ENCODE measurements around the gene SLC26A5. TPM values are rescaled to one million over a fixed set of nuclear protein-coding genes. Genes with fewer than 3 reads are reported as not detected.
"Not testable (repeated sequence)": the region's sequence is repeated elsewhere in the genome, so short reads cannot be mapped to it uniquely, and the experiment has no call there.

Gene SLC26A5
- total RNA-seq, 1 donor from 2014 or later = not detected

- DNase-seq = not testable (repeated sequence)
Measured at GRCh38 chr7:103399687-103400086, 46.3 kb downstream of the SLC26A5 start.

DNA sequence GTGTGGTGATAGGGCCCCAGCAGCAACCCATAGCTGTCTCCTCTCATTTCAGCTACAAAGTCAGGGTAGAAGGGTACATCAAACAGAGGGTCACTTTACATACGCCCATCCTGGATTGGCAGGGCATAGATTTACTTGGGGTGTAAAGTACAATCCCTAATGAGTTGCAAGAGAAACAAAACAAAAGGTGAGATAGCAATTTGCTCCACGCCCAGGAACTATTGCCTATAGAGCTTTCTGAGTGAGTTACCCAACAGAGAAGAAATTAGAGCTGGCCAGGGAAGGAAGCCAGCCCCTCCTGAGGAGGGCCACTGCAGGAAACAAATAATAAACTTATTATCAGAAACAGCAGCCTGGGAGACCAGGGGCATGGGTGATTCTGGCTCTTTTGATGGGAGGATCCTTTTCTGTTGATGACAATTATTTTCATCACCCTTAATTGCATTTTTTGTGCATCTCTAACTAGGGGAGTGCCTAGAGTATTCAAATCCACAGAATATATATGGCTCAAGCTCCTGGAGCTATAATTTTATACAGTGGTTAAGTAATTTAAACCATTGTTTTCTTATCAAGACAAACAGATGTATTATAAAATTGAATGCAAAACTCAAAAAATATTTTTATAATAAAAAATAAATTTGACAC lies 47.4 kb downstream of the SLC26A5 start:
- DNase-seq = no peak

GRCh38 chr7:103396471-103396870 lies 49.5 kb downstream of the SLC26A5 start:
- DNase-seq = no peak

GRCh38 chr7:103395071-103395470 lies 50.9 kb downstream of the SLC26A5 start:
- DNase-seq = no peak

DNA sequence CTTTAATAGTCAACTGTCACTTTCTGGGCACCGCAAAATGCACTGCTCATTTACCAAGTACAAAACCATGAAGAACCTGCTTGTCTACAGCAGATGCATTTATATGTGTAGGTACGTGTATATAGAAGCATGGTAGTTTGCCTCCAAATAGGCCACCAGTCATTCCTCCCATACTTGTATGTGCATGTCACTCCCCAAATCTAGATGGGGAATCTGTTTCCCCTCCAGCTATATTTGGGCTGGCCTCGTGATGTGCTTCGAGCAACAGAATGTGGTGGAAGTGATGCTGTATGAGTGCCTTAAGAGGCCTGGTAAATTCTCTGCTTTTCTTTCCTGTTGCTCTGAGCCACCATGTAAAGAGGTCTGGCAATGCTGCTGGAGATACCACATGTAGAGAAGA lies 51.4 kb downstream of the SLC26A5 start:
- DNase-seq = no peak

GRCh38 chr7:103391976-103392375 lies 54.0 kb downstream of the SLC26A5 start:
- no peak for DNase-seq

- no peak for DNase-seq
Measured at GRCh38 chr7:103391150-103391549, 54.9 kb downstream of the SLC26A5 start.

DNA sequence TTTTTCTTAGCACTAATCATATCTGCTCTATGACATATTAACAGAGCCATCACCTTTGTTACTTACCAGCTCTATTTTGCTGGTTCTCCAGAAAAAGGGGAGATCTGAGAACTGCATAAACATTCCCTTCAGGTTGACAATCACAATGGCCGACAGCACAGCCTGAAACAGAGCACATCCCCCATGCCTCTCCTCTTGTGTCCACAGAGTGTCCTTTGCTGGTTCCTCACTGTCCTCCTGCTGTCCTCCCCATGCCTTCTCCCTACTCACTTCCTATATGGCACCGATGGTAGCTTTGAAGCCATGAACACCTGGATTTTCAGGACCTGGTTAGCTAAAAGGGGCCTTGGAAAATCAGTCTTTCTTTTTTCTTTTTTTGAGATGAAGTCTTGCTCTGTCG lies 56.7 kb downstream of the SLC26A5 start:
- DNase-seq = no peak

- no peak for DNase-seq
Measured at GRCh38 chr7:103388469-103389140, 57.4 kb downstream of the SLC26A5 start.

- DNase-seq = no peak
Measured at GRCh38 chr7:103387242-103387641, 58.8 kb downstream of the SLC26A5 start.

DNA sequence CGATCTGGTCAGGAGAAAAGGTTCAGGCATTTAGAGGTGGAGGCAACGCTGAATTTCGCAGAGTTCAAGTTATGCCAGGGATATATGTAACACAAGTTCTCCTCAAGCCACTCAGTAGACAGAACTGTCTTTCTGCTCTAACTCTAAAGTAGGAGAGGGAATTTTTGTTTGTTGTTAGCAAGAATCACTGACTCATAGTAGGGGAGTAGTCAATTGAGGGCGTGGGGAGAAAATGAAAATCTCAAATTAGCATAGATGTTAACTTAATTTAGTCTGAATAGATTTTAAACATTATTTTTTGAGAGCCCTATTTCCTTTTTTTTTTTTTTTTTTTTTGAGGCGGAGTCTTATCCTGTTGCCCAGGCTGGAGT lies 64.0 kb downstream of the SLC26A5 start:
- DNase-seq = no peak

GRCh38 chr7:103381280-103382031 lies 64.6 kb downstream of the SLC26A5 start:
- no peak for DNase-seq

- DNase-seq = no peak
Measured at GRCh38 chr7:103380395-103381191, 65.4 kb downstream of the SLC26A5 start.

- DNase-seq = no peak
Measured at GRCh38 chr7:103379270-103379975, 66.6 kb downstream of the SLC26A5 start.

DNA sequence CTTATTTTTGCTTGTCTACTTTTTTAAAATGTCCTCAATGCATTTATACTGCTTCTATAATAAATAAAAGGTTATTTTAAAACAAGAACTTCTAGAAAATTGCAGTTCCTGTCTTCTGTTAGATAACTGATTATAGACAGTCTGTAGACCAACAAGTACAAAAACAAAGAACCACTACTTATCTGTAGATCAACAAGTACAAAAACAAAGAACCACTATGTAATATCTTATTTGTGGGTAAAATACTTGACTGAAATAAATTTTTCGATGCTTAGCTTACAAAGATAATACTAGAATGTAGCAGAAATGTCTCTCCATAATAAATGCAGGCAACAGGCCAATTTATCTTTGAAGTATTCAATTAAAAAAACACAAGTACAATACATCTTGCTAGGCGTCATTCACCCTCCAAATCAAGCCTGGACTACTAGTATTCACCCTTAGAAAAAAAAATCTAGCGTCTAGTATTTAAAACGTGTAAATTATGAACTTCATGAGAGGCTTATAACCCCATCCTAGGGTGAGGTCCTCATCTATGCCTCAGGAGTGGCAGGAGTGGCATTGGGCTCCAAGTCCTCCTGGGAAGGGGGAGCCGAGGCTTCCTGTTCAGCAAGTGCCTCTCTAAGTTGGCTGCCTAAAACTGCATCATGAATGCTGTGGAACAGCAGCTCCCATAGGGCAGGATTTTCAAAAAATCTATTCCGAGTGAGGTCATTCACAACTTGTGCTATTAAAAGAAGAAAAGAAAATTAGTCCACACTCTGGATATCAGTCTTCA lies 72.0 kb downstream of the SLC26A5 start:
- DNase-seq = no peak

DNA sequence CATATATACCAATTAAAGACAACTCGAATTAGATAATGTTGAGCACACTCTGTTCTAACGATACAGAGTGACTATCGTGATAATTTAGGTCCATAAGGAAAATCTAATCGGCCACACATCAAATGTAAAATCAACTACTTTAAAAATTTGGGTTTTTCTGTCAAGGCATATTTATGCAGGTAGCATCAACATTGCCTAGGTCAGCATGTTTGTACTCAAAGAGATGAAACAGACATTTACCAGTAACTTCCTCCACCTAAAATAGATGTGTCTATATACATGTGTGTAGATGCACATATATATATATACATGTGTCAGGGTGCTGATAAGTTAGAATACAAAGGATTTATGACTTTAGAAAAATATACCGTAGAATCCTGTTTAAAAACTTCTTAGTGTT lies 76.6 kb downstream of the SLC26A5 start:
- DNase-seq = no peak

DNA sequence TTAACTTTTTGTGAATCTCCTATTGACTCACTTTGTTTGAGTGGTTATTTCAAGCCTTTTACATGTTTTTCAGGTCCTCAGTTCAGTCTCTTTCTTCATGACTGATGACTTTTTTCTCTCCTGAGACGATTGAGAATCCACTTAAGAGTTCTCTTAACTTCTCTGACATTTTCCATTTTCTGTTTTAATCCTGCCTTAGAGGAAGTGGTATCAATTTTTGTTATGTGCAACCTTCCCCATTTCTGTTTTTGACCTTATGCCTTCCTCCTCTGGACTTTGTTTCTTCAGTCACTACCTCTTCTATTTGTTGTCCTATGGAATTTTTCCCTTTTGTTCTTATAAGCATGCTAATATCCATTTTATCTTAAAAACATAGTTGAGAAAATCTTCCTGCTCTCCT lies 96.2 kb downstream of the SLC26A5 start:
- DNase-seq = no peak

DNA sequence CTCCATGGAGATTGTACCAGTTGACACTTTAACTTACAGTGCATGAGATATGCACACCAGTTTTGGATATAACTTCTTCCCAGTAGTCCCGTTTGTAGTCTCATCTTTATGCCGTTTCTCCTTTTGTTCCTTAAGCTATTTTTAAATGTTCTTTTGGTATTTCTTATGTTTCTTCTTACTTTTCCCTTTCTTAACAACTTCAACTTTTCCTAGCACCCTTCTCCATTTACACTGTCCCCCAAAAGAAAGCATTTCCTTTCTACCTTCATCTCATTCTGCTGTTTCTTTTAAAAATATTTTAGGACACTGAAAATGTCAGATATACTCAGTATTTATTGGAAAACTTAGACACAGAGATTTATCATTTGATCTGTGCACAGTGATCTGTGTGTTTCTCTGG lies 97.0 kb downstream of the SLC26A5 start:
- no peak for DNase-seq

- no peak for DNase-seq
Measured at GRCh38 chr7:103348452-103348851, 97.6 kb downstream of the SLC26A5 start.

DNA sequence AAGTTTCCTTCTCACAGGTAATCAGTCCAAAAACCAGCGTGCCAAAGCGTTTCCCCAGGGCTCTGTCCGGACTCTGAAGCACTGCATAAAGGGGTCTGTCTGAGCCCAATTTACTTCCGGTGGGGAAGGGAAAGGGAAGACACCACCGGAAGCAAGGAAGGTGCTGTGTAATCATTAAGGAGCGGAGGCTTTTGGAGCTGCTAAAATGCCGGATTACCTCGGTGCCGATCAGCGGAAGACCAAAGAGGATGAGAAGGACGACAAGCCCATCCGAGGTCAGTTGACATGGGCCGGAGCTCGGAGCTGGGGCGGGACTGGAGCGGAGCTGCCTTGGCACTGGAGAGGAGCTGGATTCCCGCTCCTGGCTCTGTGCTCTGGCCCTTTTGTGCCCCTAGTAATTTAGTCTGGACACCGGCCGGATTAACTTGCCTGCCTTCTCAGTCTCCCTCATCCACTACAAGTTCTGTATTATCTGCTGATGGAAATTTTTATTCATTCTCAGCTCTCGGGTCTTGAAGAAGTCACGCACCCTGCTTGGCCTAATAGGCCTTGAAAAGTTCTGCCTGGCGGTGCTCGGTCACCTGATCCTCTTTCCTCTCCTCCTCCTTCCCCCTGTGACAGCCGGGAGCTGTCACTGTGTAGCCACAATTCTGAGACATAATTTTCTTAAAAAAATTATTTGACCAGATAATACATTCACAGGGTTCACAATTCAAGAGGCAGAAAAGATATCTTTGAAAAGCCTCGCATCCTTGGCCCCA lies 98.3 kb downstream of the SLC26A5 start, which contains the start of gene PSMC2:
Gene PSMC2 (plus strand): TSS at position 137 of the 761 bp plus-strand sequence. CDS start 69 bp downstream, at position 206.
- peak; percentile 83 for DNase-seq

Data from occipital lobe (tissue), 2 donors.